K562 (cell line): ENCODE measurements around the gene CCDC27. TPM values are rescaled to one million over a fixed set of nuclear protein-coding genes. Genes with fewer than 3 reads are reported as not detected.

ENCODE experiments used
- ATF3 ChIP-seq, 2 experiments: fragments of 450-650 bp in 1 of 2; sonication (generic) in 1 of 2; formaldehyde crosslinking in 1 of 2; IDR thresholded peaks in 1 of 2; conservative IDR thresholded peaks in 1 of 2; 2 replicates each; pipeline versions ENCODE4 v1.6.1 to v1.8.1; 2016 to 2023; ENCODE audit warnings: mild to moderate bottlenecking in 2 of 2, moderate library complexity in 2 of 2, inconsistent platforms in 1 of 2, missing genetic modification reagents in 1 of 2
- GATA2 ChIP-seq: sonication (generic); formaldehyde crosslinking; IDR thresholded peaks from 2 replicates; pipeline ENCODE4 v1.4.0; 2020; ENCODE audit warnings: mild to moderate bottlenecking, missing genetic modification reagents
- HDAC8 ChIP-seq: fragments of 450-650 bp; IDR thresholded peaks from 2 replicates; pipeline ENCODE4 v1.6.1; 2016; ENCODE audit warnings: mild to moderate bottlenecking, missing genetic modification characterization, moderate library complexity, missing compliant biosample characterization
- MBD2 ChIP-seq: sonication (generic); IDR thresholded peaks from 2 replicates; pipeline ENCODE4 v1.6.1; 2016; ENCODE audit warnings: low read depth, borderline replicate concordance
- MECOM ChIP-seq: fragments of 250-450 bp; sonication (Bioruptor Pico); IDR thresholded peaks from 2 replicates; pipeline ENCODE4 v1.8.0; 2022; ENCODE audit warnings: inconsistent platforms
- NR2C2 ChIP-seq, 2 experiments: fragments of 200-800 bp in 1 of 2; sonication (Bioruptor generic) in 1 of 2; sonication (generic) in 1 of 2; formaldehyde crosslinking in 1 of 2; IDR thresholded peaks; 2 replicates each; pipeline versions ENCODE4 v1.6.1 to v1.8.0; 2016 to 2022; ENCODE audit warnings: mild to moderate bottlenecking in 1 of 2, missing compliant biosample characterization in 1 of 2, missing genetic modification characterization in 1 of 2, missing genetic modification reagents in 1 of 2
- PATZ1 ChIP-seq: fragments of 250-450 bp; sonication (Bioruptor Pico); IDR thresholded peaks from 2 replicates; pipeline ENCODE4 v1.5.0; 2020; ENCODE audit warnings: mild to moderate bottlenecking, borderline replicate concordance
- PHF8 ChIP-seq: fragments of 200-600 bp; sonication (generic); IDR thresholded peaks from 2 replicates; pipeline ENCODE4 v1.6.1; 2012; ENCODE audit warnings: mixed run types, mild to moderate bottlenecking, inconsistent platforms, low read length, moderate library complexity, borderline replicate concordance
- POLR3G ChIP-seq: IDR thresholded peaks from 2 replicates; pipeline ENCODE4 v1.6.1; 2011; ENCODE audit not compliant: insufficient read length, insufficient replicate concordance; ENCODE audit errors: extremely low read depth
- RNF219 ChIP-seq: fragments of 250-450 bp; sonication (Bioruptor Pico); IDR thresholded peaks from 2 replicates; pipeline ENCODE4 v1.5.0; 2022; ENCODE audit warnings: mild to moderate bottlenecking
- SETDB1 ChIP-seq: IDR thresholded peaks from one replicate; pipeline ENCODE4 v1.6.1; 2012; ENCODE audit warnings: low read length, control low read depth, inconsistent platforms
- STAT5A ChIP-seq: IDR thresholded peaks from 2 replicates; pipeline ENCODE4 v1.6.1; 2012; ENCODE audit warnings: low read length, inconsistent platforms, borderline replicate concordance
- TAL1 ChIP-seq: fragments of 450-650 bp; IDR thresholded peaks from 2 replicates; pipeline ENCODE4 v1.6.1; 2016; ENCODE audit warnings: mild to moderate bottlenecking
- VEZF1 ChIP-seq: fragments of 200-800 bp; sonication (Bioruptor generic); IDR thresholded peaks from 2 replicates; pipeline ENCODE4 v1.6.1; 2017; ENCODE audit warnings: missing genetic modification characterization, missing compliant biosample characterization
- ZBTB5 ChIP-seq: fragments of 450-650 bp; IDR thresholded peaks from 2 replicates; pipeline ENCODE4 v1.6.1; 2017; ENCODE audit warnings: antibody characterized with exemption
- ZNF347 ChIP-seq: fragments of 450-650 bp; formaldehyde crosslinking; IDR thresholded peaks from 2 replicates; pipeline ENCODE4 v1.4.0; 2020; ENCODE audit warnings: low read depth, mild to moderate bottlenecking, moderate library complexity
- polyA plus RNA-seq, 8 experiments: library from polyadenylated mRNA; depleted of rRNA in 4 of 8; stranded (reverse) in 5 of 8; unstranded in 3 of 8; fragments of >200 nt; fragmentation: Nextera tagmentation in 2 of 8; fragmentation: Illumina TruSeq in 1 of 8; extraction: Ambion mirVana in 2 of 8; extraction: Trizol in 1 of 8; gene quantifications; 2 replicates each; pipeline versions ENCODE4 v1.2.1 to v1.2.3, GENCODE V29; 2011 to 2014; ENCODE audit warnings: inconsistent platforms in 1 of 8, missing spikeins in 1 of 8
- total RNA-seq, 7 experiments: library from RNA; depleted of rRNA in 6 of 7; stranded (reverse); fragments of >200 nt in 6 of 7; fragmentation: Illumina TruSeq in 2 of 7; extraction: Trizol in 2 of 7; gene quantifications; 2 replicates each; pipeline versions ENCODE4 v1.2.1 to v1.2.3, GENCODE V29; 2011 to 2021; ENCODE audit warnings: low replicate concordance in 1 of 7

The CCDC27 gene
- total and polyA plus RNA-seq, 9 of the 15 experiments (the other 6 are each of a cell fraction or from before 2014, with no cell fraction given), result 0.01 to 0.04 TPM; not detected in 7

- TF ChIP-seq PATZ1 (CRISPR knock-in tag), result no peak
- no peak for TF ChIP-seq SETDB1
- no peak for TF ChIP-seq VEZF1 (CRISPR knock-in tag)
- TF ChIP-seq RNF219 (CRISPR knock-in tag), result no peak
- TF ChIP-seq MBD2, result no peak
- TF ChIP-seq MECOM (CRISPR knock-in tag), result peak; percentile 71; the same call in 1 of the 2 replicates
- no peak for TF ChIP-seq POLR3G
- TF ChIP-seq ATF3 (IDR thresholded peaks at IDR 0.05), result no peak
- TF ChIP-seq ATF3 (CRISPR knock-in tag; conservative IDR thresholded peaks at IDR 0.05), result no peak
- no peak for TF ChIP-seq HDAC8 (tag)
- TF ChIP-seq ZNF347 (CRISPR knock-in tag), result no peak
- TF ChIP-seq GATA2 (CRISPR knock-in tag), result peak; percentile 71
- TF ChIP-seq TAL1, result peak; percentile 77
- no peak for TF ChIP-seq PHF8
- TF ChIP-seq NR2C2 (CRISPR knock-in tag; IDR thresholded peaks at IDR 0.05), result no peak
- no peak for TF ChIP-seq NR2C2 (tag; IDR thresholded peaks at IDR 0.05)
- TF ChIP-seq STAT5A, result peak; percentile 12; the same call in 1 of the 2 replicates
- no peak for TF ChIP-seq ZBTB5
Measured at GRCh38 chr1:3759796-3760195, 7.5 kb downstream of the CCDC27 start (continued).
